ENCODE data around the gene PCDH9.
"Not testable (repeated sequence)": the region's sequence is repeated elsewhere in the genome, so short reads cannot be mapped to it uniquely, and the experiment has no call there.

PCDH9 gene

DNA sequence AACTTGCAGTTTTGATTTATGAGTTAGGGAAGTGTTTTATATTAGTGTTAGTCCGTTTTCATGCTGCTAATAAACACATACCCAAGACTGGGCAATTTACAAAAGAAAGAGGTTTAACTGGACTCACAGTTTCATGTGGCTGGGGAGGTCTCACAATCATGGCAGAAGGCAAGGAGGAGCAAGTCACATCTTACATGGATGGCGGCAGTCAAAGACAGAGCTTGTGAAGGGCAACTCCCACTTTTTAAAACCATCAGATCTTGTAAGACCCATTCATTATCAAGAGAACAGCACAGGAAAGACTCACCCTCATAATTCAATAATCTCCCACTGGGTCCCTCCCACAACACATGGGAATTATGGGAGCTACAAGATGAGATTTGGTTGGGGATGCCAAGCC is 349.0 kb downstream of the PCDH9 start:
- H3K36me3 ChIP-seq (ENCODE audit: control insufficient read depth, insufficient read depth, low read length); H3K9ac ChIP-seq (ENCODE audit: low read depth, low read length); H3K27ac ChIP-seq (ENCODE audit: low read depth, low read length); H3K27me3 ChIP-seq (ENCODE audit: control insufficient read depth, insufficient read depth, low read length); H3K9me3 ChIP-seq (ENCODE audit: control insufficient read depth, insufficient read depth, low read length); H3K4me1 ChIP-seq (ENCODE audit: control insufficient read depth, insufficient read depth, low read length); H3K4me3 ChIP-seq (ENCODE audit: low read depth, low read length): not testable (repeated sequence)

DNA sequence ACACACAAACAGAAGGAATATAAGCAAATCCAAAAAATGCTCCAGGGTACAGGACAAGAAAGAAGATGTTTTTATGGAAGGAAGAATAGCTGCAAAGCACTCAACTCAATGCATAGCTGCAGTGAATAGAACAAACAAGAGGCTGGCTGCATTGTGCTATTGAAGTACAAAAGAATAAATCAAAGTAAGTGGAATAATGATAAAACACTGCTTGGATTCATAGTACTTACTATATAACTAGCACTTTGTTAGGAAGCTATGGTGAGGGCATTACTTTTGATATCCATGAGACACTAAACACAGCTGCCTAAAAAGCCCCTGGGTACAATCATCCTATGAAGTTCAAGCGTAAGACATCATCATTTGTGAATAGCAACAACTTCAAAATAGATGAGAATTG is 350.1 kb downstream of the PCDH9 start:
- Histone ChIP-seq H3K9ac (ENCODE audit: low read depth, low read length) (no peak overlapping the region), H3K36me3 (ENCODE audit: control insufficient read depth, insufficient read depth, low read length) (no peaks in the 10 kb centered on the region), H3K9me3 (ENCODE audit: control insufficient read depth, insufficient read depth, low read length) (no peaks in the 10 kb centered on the region), H3K27ac (ENCODE audit: low read depth, low read length) (no peak overlapping the region), H3K4me3 (ENCODE audit: low read depth, low read length) (no peak overlapping the region), H3K4me1 (ENCODE audit: control insufficient read depth, insufficient read depth, low read length) (no peaks in the 10 kb centered on the region), H3K27me3 (ENCODE audit: control insufficient read depth, insufficient read depth, low read length) (no peaks in the 10 kb centered on the region)

DNA sequence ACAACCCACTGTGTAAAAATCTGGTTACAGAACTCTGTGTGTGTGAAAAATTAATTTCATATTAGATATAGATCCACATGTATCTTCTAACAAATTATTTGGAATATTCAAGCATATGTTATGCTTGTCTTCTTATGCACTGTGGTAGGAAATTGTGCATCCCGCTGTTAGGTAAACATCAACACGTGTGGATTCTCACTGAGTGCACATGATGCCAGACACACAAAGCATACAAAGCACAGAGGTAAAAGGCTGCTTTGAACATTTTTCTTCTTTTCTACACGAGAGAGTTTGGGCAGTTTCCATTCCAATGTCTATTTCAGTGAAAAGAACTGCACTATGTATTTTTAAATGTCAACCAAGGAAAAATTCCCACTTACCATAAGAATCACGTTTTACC is 354.9 kb downstream of the PCDH9 start:
- H3K4me1 ChIP-seq (ENCODE audit: control insufficient read depth, insufficient read depth, low read length) = no peaks in the 10 kb centered on the region
- no peaks in the 10 kb centered on the region for H3K27me3 ChIP-seq (ENCODE audit: control insufficient read depth, insufficient read depth, low read length)
- no peaks in the 10 kb centered on the region for H3K36me3 ChIP-seq (ENCODE audit: control insufficient read depth, insufficient read depth, low read length)
- H3K9me3 ChIP-seq (ENCODE audit: control insufficient read depth, insufficient read depth, low read length) = no peaks in the 10 kb centered on the region
- H3K4me3 ChIP-seq (ENCODE audit: low read depth, low read length) = no peak overlapping the region
- H3K27ac ChIP-seq (ENCODE audit: low read depth, low read length) = no peak overlapping the region
- no peak overlapping the region for H3K9ac ChIP-seq (ENCODE audit: low read depth, low read length)

DNA sequence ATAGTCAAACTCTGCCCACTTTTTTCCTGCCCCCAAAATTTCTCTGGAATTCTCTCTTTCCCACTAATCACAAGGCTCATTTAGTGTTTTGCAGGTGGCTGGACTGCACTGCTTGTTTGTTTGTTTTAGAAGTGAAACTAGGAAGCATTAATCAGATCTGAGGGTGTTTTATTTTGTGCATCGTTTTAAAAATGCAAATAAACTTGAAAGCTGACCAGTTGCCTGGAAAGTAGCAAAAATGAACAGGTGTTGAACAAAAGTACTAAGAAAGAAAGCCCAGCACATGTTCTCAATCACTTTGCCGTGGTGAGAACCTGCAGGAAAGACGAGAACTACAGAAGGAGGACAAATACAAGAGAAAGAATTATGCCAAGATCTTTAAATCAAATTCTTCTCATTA is 365.5 kb downstream of the PCDH9 start:
- H3K36me3 ChIP-seq (ENCODE audit: control insufficient read depth, insufficient read depth, low read length) = no peaks in the 10 kb centered on the region
- no peak overlapping the region for H3K9ac ChIP-seq (ENCODE audit: low read depth, low read length)
- H3K4me1 ChIP-seq (ENCODE audit: control insufficient read depth, insufficient read depth, low read length) = peaks cover 14% of the 10 kb centered on the region
- no peak overlapping the region for H3K4me3 ChIP-seq (ENCODE audit: low read depth, low read length)
- no peaks in the 10 kb centered on the region for H3K9me3 ChIP-seq (ENCODE audit: control insufficient read depth, insufficient read depth, low read length)
- H3K27ac ChIP-seq (ENCODE audit: low read depth, low read length) = no peak overlapping the region
- no peaks in the 10 kb centered on the region for H3K27me3 ChIP-seq (ENCODE audit: control insufficient read depth, insufficient read depth, low read length)

DNA sequence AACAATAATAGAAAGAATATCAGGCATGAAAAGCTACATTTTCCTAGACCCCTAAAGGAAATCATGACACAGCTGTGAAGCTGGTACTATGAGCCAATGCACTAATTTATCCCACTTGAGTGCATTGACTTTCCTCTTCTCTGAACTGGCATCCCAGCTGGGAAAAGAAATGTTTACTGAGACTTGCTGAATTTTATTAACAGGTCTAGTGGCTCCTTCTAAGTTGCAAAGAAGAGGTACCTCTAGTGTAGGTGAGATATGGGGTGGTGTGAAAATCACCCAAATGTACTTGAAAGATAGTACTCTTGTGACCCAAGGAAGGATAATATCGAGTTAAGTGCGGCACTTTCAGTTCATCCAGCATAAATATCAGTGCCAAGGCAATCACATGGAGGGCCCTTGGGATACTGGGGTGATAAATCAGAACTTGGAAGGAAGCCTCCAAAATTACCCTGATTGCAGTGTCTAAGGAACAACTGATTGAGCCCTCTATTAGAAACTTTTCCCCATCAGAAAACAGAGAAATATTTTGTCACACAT is 369.2 kb downstream of the PCDH9 start:
- Histone ChIP-seq H3K27me3 (ENCODE audit: control insufficient read depth, insufficient read depth, low read length) (no peaks in the 10 kb centered on the region), H3K9me3 (ENCODE audit: control insufficient read depth, insufficient read depth, low read length) (no peaks in the 10 kb centered on the region), H3K27ac (ENCODE audit: low read depth, low read length) (no peak overlapping the region), H3K4me3 (ENCODE audit: low read depth, low read length) (no peak overlapping the region), H3K9ac (ENCODE audit: low read depth, low read length) (no peak overlapping the region), H3K4me1 (ENCODE audit: control insufficient read depth, insufficient read depth, low read length) (peaks cover 20% of the 10 kb centered on the region), H3K36me3 (ENCODE audit: control insufficient read depth, insufficient read depth, low read length) (no peaks in the 10 kb centered on the region)

DNA sequence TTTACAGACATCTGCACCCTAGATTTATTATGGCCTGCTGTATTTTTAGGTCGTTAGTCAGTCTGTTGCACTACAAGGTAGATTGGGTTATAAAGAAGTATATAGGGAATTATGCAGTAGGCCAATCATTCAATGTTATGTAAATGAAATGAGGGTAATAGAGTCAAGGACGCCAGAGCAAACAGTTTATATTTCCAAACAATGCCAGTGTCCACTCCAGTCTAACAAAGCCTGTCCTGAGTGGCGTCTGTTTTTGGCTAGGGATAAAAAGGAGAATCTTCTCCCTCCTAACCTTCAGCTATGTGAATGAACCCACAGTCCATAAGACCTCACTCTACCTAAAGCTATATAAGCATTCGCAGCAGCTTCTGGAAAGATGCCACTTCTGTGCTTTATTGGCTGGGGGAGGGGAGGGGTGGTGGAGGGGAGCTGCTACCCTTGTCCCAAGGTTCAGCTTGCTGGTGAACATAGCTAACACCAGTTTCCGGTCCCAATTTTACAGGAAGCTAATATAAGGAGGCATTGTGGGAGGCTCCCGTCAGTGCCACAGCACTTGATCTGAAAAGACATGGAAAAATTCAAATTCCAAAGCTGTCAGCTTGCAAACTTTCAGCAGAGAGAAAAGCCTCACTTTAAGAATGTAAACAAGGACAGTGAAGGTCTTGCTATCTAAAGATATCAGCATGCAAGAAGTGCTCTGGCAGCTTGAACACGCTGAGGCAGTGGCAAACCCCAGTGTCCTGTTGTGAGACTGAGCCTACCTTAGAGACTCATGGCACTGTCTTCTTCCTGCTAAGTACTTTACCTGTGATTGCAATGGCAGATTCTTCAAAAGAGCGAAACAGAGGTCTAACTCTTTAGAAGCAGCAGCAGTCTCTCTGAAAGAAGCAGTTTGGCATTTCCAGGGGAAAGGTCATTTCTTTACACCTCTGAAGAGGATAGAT is 369.9 kb downstream of the PCDH9 start:
- H3K9ac ChIP-seq (ENCODE audit: low read depth, low read length) = no peak overlapping the region
- peaks cover 20% of the 10 kb centered on the region for H3K4me1 ChIP-seq (ENCODE audit: control insufficient read depth, insufficient read depth, low read length)
- H3K27ac ChIP-seq (ENCODE audit: low read depth, low read length) = no peak overlapping the region
- no peak overlapping the region for H3K4me3 ChIP-seq (ENCODE audit: low read depth, low read length)
- no peaks in the 10 kb centered on the region for H3K36me3 ChIP-seq (ENCODE audit: control insufficient read depth, insufficient read depth, low read length)
- no peaks in the 10 kb centered on the region for H3K9me3 ChIP-seq (ENCODE audit: control insufficient read depth, insufficient read depth, low read length)
- H3K27me3 ChIP-seq (ENCODE audit: control insufficient read depth, insufficient read depth, low read length) = no peaks in the 10 kb centered on the region

DNA sequence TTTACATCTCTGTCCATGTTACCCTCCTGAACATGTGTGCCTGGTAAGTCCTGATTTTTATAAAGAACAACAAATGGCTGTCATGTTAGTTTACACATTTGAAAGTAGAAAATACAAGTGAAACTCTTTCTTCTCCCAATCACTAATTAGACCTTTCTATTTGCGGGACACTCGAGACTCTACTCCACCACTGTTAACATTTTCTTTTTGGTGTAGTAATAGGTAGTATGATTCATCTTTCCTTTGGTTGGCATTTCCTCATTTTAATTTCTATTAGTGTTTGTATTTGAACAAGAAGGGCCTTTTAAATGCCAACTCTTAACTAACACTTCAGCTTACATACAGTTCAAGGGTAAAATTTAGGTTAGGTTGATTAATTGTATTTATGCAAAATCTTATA is 371.1 kb downstream of the PCDH9 start:
- no peaks in the 10 kb centered on the region for H3K36me3 ChIP-seq (ENCODE audit: control insufficient read depth, insufficient read depth, low read length)
- H3K4me3 ChIP-seq (ENCODE audit: low read depth, low read length) = no peak overlapping the region
- H3K27ac ChIP-seq (ENCODE audit: low read depth, low read length) = no peak overlapping the region
- no peaks in the 10 kb centered on the region for H3K27me3 ChIP-seq (ENCODE audit: control insufficient read depth, insufficient read depth, low read length)
- peaks cover 20% of the 10 kb centered on the region for H3K4me1 ChIP-seq (ENCODE audit: control insufficient read depth, insufficient read depth, low read length)
- H3K9me3 ChIP-seq (ENCODE audit: control insufficient read depth, insufficient read depth, low read length) = no peaks in the 10 kb centered on the region
- H3K9ac ChIP-seq (ENCODE audit: low read depth, low read length) = no peak overlapping the region

DNA sequence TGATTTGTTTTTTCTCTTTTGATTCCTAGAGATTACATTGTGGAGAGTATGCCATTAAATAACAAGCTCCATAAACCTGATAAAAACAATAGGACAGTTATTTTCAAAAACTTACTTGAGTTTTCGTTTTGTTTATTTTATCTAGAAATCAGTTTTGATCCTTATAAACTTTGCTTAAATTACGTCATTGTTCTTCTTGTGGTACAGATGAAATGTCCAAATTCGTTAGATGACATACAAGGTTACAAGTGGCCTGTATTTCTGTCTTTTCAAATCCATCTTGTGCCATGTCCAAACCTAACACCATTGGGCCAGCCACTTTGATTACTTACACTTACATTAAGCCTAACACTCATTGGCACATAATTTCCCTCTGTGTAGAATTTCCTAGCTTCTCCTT is 372.0 kb downstream of the PCDH9 start:
- Histone ChIP-seq H3K36me3 (ENCODE audit: control insufficient read depth, insufficient read depth, low read length) (no peaks in the 10 kb centered on the region), H3K27me3 (ENCODE audit: control insufficient read depth, insufficient read depth, low read length) (no peaks in the 10 kb centered on the region), H3K4me1 (ENCODE audit: control insufficient read depth, insufficient read depth, low read length) (peaks cover 20% of the 10 kb centered on the region), H3K9me3 (ENCODE audit: control insufficient read depth, insufficient read depth, low read length) (no peaks in the 10 kb centered on the region), H3K27ac (ENCODE audit: low read depth, low read length) (no peak overlapping the region), H3K4me3 (ENCODE audit: low read depth, low read length) (no peak overlapping the region), H3K9ac (ENCODE audit: low read depth, low read length) (no peak overlapping the region)

DNA sequence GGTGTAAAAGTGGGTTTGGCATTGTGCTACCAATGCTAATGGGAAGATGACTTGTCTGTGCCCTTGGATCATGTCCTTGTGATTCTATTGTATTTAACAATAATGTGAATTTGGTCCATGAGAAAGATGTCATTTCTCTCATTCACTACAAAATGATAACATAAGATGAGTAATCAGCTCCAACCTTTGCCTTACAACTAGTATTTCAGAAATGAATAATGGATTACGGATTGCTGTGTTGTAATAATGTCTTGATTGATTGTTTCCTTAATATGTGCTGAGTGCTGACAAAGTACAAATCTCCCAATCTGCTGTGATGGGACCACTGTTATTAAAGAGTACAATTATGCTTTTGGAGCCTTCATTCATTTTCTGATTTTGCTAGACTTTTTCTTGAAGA is 375.0 kb downstream of the PCDH9 start:
- Histone ChIP-seq H3K27ac (ENCODE audit: low read depth, low read length) (no peak overlapping the region), H3K9ac (ENCODE audit: low read depth, low read length) (no peak overlapping the region), H3K9me3 (ENCODE audit: control insufficient read depth, insufficient read depth, low read length) (no peaks in the 10 kb centered on the region), H3K4me1 (ENCODE audit: control insufficient read depth, insufficient read depth, low read length) (peaks cover 11% of the 10 kb centered on the region), H3K36me3 (ENCODE audit: control insufficient read depth, insufficient read depth, low read length) (no peaks in the 10 kb centered on the region), H3K27me3 (ENCODE audit: control insufficient read depth, insufficient read depth, low read length) (no peaks in the 10 kb centered on the region), H3K4me3 (ENCODE audit: low read depth, low read length) (no peak overlapping the region)

DNA sequence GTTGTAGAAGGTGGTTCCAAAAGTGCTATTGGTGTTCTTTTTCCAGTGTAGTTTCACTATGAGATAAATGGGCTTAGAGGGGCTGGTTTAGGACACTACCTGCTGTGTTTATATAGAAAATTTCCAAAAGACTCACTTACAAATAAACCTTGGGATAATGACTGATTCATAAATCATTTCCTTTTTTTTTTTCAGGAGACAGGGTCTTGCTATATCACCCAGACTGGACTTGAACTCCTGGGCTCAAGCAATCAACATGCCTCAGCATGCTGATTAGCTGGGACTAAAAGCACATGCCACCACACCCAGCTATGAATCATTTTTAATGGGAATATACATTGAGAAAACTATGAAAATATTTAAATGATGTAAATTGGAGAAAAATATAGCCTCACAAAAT is 376.6 kb downstream of the PCDH9 start:
- Histone ChIP-seq H3K27me3 (ENCODE audit: control insufficient read depth, insufficient read depth, low read length) (no peaks in the 10 kb centered on the region), H3K36me3 (ENCODE audit: control insufficient read depth, insufficient read depth, low read length) (no peaks in the 10 kb centered on the region), H3K27ac (ENCODE audit: low read depth, low read length) (no peak overlapping the region), H3K9me3 (ENCODE audit: control insufficient read depth, insufficient read depth, low read length) (no peaks in the 10 kb centered on the region), H3K4me3 (ENCODE audit: low read depth, low read length) (no peak overlapping the region), H3K9ac (ENCODE audit: low read depth, low read length) (no peak overlapping the region), H3K4me1 (ENCODE audit: control insufficient read depth, insufficient read depth, low read length) (no peaks in the 10 kb centered on the region)

DNA sequence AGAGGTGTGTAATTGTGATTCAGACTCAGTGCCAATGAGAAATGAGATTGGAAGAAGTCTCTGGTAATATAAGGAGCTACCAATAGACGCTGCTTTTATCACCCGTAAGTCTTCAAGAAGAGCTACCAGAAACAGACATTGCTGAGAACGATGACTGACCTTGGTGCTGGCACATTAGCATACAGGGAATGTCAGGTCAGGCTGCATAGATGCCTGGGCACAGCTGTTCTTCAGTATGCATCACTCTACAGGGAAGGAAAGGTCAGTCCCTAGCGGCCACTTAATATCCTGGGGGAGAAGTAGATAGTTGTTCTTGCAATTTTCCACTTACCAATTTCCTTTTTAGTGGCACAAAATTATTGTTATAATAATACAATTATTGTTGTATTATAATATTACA is 380.4 kb downstream of the PCDH9 start:
- no peaks in the 10 kb centered on the region for H3K36me3 ChIP-seq (ENCODE audit: control insufficient read depth, insufficient read depth, low read length)
- no peaks in the 10 kb centered on the region for H3K4me1 ChIP-seq (ENCODE audit: control insufficient read depth, insufficient read depth, low read length)
- H3K4me3 ChIP-seq (ENCODE audit: low read depth, low read length) = no peak overlapping the region
- H3K9me3 ChIP-seq (ENCODE audit: control insufficient read depth, insufficient read depth, low read length) = no peaks in the 10 kb centered on the region
- H3K27me3 ChIP-seq (ENCODE audit: control insufficient read depth, insufficient read depth, low read length) = no peaks in the 10 kb centered on the region
- no peak overlapping the region for H3K27ac ChIP-seq (ENCODE audit: low read depth, low read length)
- H3K9ac ChIP-seq (ENCODE audit: low read depth, low read length) = no peak overlapping the region
